ENCODE measurements around the gene UTRN. TPM values are rescaled to one million over a fixed set of nuclear protein-coding genes. Genes with fewer than 3 reads are reported as not detected.

The UTRN gene
- total and polyA plus RNA-seq, 4 donors: 24.6 to 489 (median 123) TPM

DNA sequence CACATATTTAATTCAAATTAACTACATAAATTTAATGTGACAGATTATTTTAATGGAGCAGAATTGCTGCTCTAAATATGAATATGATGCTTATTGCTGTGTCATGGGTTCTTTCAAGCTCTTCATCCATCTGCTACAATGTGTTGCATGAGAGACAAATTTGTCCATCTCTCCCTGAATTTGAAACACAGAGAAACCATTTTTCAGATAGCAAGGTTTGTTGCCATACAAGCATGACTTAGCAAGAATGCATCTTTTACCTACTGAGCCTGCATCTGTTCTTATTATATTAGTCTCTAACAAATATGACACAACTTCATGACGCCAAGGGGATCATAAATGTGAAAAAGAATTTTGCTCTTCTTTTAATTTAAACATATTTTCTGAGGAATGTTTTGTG is 8.0 kb upstream of the UTRN start:
- H3K4me1 ChIP-seq (ENCODE audit: control insufficient read depth in 5 of 5, insufficient read depth in 5 of 5, low read length in 5 of 5): no peaks in the 10 kb centered on the region
- DNase-seq (no peak), ATAC-seq (ENCODE audit: insufficient read depth, low FRiP score) (no peak)
- H3K27ac ChIP-seq (ENCODE audit: low read depth in 1 of 2, low read length in 1 of 2): no peak overlapping the region
- no peaks in the 10 kb centered on the region for H3K27me3 ChIP-seq (ENCODE audit: control insufficient read depth in 3 of 3, insufficient read depth in 3 of 3, low read length in 2 of 3)
- no peaks in the 10 kb centered on the region for H3K9me3 ChIP-seq (ENCODE audit: control insufficient read depth in 4 of 4, insufficient read depth in 3 of 4, low read length in 3 of 4)
- no peak overlapping the region for H3K9ac ChIP-seq (ENCODE audit: insufficient read depth in 1 of 2, low read length in 2 of 2)
- no peaks in the 10 kb centered on the region for H3K36me3 ChIP-seq (ENCODE audit: control insufficient read depth in 4 of 4, insufficient read depth in 4 of 4, low read length in 4 of 4)
- no peak overlapping the region for H3K4me3 ChIP-seq
- TF ChIP-seq, protein P1, sequence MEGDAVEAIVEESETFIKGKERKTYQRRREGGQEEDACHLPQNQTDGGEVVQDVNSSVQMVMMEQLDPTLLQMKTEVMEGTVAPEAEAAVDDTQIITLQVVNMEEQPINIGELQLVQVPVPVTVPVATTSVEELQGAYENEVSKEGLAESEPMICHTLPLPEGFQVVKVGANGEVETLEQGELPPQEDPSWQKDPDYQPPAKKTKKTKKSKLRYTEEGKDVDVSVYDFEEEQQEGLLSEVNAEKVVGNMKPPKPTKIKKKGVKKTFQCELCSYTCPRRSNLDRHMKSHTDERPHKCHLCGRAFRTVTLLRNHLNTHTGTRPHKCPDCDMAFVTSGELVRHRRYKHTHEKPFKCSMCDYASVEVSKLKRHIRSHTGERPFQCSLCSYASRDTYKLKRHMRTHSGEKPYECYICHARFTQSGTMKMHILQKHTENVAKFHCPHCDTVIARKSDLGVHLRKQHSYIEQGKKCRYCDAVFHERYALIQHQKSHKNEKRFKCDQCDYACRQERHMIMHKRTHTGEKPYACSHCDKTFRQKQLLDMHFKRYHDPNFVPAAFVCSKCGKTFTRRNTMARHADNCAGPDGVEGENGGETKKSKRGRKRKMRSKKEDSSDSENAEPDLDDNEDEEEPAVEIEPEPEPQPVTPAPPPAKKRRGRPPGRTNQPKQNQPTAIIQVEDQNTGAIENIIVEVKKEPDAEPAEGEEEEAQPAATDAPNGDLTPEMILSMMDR (IDR thresholded peaks at IDR 0.05; ENCODE audit: control extremely low read depth, extremely low read depth): no peak
- 85 to 94% methylated on average over 1 of the region's 1 CpG for WGBS, 2 donors

DNA sequence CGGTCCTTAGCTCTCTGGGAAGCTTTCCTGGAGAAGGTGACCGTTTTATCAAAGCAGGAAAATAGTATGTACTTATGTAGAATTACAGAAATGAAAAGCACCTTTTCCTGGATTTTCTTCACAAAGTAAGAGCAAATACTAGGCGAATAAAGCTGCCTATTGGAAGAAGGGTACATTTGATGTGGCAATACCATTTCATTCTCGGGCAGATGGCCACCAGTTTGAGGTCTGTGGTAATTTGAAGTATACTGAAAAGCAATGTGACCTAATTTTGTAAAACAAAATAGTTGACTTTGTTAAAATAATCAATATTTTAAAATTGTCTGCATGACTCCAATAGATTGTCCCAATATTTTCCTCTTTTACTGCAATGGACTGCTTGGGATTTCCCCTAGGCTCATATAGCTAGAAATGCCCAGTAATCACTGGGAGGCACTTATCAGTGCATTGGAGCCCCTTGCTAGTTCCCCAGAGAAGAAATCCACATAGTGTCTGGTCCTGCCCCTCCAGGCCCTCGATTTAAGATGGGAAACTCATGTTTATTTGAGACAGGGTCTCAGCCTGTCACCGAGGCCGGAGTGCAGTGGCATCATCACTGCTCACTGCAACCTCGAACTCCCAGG is 7.4 kb upstream of the UTRN start:
- no peak overlapping the region for H3K27ac ChIP-seq (ENCODE audit: low read depth in 1 of 2, low read length in 1 of 2)
- WGBS, 2 donors: 77 to 84% methylated on average over 8 of the region's 8 CpGs
- H3K9me3 ChIP-seq (ENCODE audit: control insufficient read depth in 4 of 4, insufficient read depth in 3 of 4, low read length in 3 of 4): no peaks in the 10 kb centered on the region
- no peaks in the 10 kb centered on the region for H3K27me3 ChIP-seq (ENCODE audit: control insufficient read depth in 3 of 3, insufficient read depth in 3 of 3, low read length in 2 of 3)
- H3K4me3 ChIP-seq: no peak overlapping the region
- TF ChIP-seq, protein P1 (IDR thresholded peaks at IDR 0.05; ENCODE audit: control extremely low read depth, extremely low read depth): no peak
- H3K9ac ChIP-seq (ENCODE audit: insufficient read depth in 1 of 2, low read length in 2 of 2): no peak overlapping the region
- H3K36me3 ChIP-seq (ENCODE audit: control insufficient read depth in 4 of 4, insufficient read depth in 4 of 4, low read length in 4 of 4): no peaks in the 10 kb centered on the region
- ATAC-seq (ENCODE audit: insufficient read depth, low FRiP score) (no peak), DNase-seq (no peak)
- no peaks in the 10 kb centered on the region for H3K4me1 ChIP-seq (ENCODE audit: control insufficient read depth in 5 of 5, insufficient read depth in 5 of 5, low read length in 5 of 5)

DNA sequence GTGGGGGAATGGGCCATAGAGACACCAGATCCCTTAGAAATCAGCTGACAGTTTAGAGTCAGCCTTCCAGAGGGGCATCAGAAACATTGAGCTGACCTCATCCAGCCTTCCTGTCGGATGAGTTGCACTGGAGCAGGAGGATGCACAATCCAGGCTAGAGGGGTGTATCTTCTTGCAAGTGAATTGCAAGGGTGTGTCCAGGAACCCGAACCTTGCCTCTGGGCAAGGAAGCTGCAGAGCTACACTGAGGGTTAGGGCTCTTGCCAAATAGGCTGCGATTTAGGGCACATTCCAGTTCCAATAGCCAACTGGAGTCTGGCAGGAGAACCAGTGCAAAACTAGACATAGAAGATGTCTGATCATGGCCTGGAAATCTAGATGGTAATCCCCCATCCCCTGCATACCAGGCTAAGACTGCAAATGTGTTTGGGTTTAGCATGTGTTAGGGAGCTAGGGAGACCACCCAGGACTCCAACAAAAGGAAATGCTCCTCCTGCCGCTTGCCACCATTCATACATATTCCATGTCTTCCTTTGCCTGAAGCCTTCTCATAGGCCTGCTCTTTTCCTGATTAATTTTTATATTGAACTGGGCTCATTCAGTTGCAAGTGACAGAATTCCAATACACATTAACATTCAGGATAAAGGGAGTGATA is 6.3 kb upstream of the UTRN start:
- TF ChIP-seq, protein P1 (IDR thresholded peaks at IDR 0.05; ENCODE audit: control extremely low read depth, extremely low read depth): no peak
- H3K9me3 ChIP-seq (ENCODE audit: control insufficient read depth in 4 of 4, insufficient read depth in 3 of 4, low read length in 3 of 4): no peaks in the 10 kb centered on the region
- H3K4me3 ChIP-seq: no peak overlapping the region
- H3K36me3 ChIP-seq (ENCODE audit: control insufficient read depth in 4 of 4, insufficient read depth in 4 of 4, low read length in 4 of 4): no peaks in the 10 kb centered on the region
- ATAC-seq (ENCODE audit: insufficient read depth, low FRiP score) (no peak), DNase-seq (no peak)
- H3K27ac ChIP-seq (ENCODE audit: low read depth in 1 of 2, low read length in 1 of 2): no peak overlapping the region
- H3K27me3 ChIP-seq (ENCODE audit: control insufficient read depth in 3 of 3, insufficient read depth in 3 of 3, low read length in 2 of 3): no peaks in the 10 kb centered on the region
- H3K4me1 ChIP-seq (ENCODE audit: control insufficient read depth in 5 of 5, insufficient read depth in 5 of 5, low read length in 5 of 5): peaks cover 0 to 4% (median 0%) of the 10 kb centered on the region in 5 donors
- WGBS, 2 donors: 69 to 80% methylated on average over 4 of the region's 4 CpGs
- no peak overlapping the region for H3K9ac ChIP-seq (ENCODE audit: insufficient read depth in 1 of 2, low read length in 2 of 2)
